ENCODE results near the gene ASTL.

ASTL gene

GRCh38 chr2:96174251-96175144 lies 36.2 kb upstream of the ASTL start:
- H4K20me1 ChIP-seq (ENCODE audit: insufficient read depth, low read length), result no peaks in the 10 kb centered on the region
- no peaks in the 10 kb centered on the region for H3K27me3 ChIP-seq (ENCODE audit: insufficient read depth, low read length, poor library complexity)
- TF ChIP-seq EZH2 (IDR thresholded peaks at IDR 0.05; ENCODE audit: borderline replicate concordance, low read depth, low read length, severe bottlenecking) (no peak), CTCF (IDR thresholded peaks at IDR 0.05; ENCODE audit: borderline replicate concordance, extremely low read depth, low read length, poor library complexity, severe bottlenecking) (peak; percentile 98)
- H3K27ac ChIP-seq (ENCODE audit: low read length), result no peak overlapping the region
- no peaks in the 10 kb centered on the region for H3K79me2 ChIP-seq (ENCODE audit: insufficient read depth, low read length)
- no peaks in the 10 kb centered on the region for H3K4me1 ChIP-seq (ENCODE audit: insufficient read depth, low read length)
- peak; percentile 82 for DNase-seq
- H3K9me3 ChIP-seq (ENCODE audit: insufficient read depth, low read length, severe bottlenecking), result peaks cover 3% of the 10 kb centered on the region
- no peaks in the 10 kb centered on the region for H3K36me3 ChIP-seq (ENCODE audit: insufficient read depth, low read length)
- no peak overlapping the region for H3K9ac ChIP-seq (ENCODE audit: low read depth, low read length)
- no peak overlapping the region for H3K4me2 ChIP-seq (ENCODE audit: insufficient read depth, low read length)
- H3K4me3 ChIP-seq (ENCODE audit: low read depth in 1 of 2, low read length in 2 of 2), result no peak overlapping the region
- no peak overlapping the region for H2AFZ ChIP-seq (ENCODE audit: low read depth, low read length)
- ATAC-seq (ENCODE audit: insufficient read depth, low read depth), result peak; percentile 97

DNA sequence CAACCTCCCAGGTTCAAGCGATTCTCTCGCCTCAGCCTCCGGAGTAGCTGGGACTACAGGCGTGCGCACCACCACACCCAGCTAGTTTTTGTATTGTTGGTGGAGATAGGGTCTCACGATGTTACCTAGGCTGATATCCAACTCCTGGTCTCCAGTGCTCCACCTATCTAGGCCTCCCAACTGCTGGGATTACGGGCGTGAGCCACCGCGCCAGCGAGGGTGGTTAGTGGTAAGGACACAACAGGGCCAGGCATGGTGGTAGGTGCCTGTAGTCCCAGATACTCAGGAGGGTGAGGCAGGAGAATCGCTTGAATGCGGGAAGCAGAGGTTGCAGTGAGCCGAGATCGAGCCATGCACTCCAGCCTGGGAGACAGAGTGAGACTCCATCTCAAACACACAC lies 33.5 kb upstream of the ASTL start:
- Histone ChIP-seq H3K4me3 (ENCODE audit: low read depth in 1 of 2, low read length in 2 of 2) (no peak overlapping the region), H3K27me3 (ENCODE audit: insufficient read depth, low read length, poor library complexity) (no peaks in the 10 kb centered on the region), H3K9ac (ENCODE audit: low read depth, low read length) (no peak overlapping the region), H3K4me1 (ENCODE audit: insufficient read depth, low read length) (no peaks in the 10 kb centered on the region), H3K36me3 (ENCODE audit: insufficient read depth, low read length) (no peaks in the 10 kb centered on the region), H2AFZ (ENCODE audit: low read depth, low read length) (no peak overlapping the region), H3K4me2 (ENCODE audit: insufficient read depth, low read length) (no peak overlapping the region), H3K79me2 (ENCODE audit: insufficient read depth, low read length) (no peaks in the 10 kb centered on the region), H3K27ac (ENCODE audit: low read length) (no peak overlapping the region), H4K20me1 (ENCODE audit: insufficient read depth, low read length) (no peaks in the 10 kb centered on the region), H3K9me3 (ENCODE audit: insufficient read depth, low read length, severe bottlenecking) (peaks cover 3% of the 10 kb centered on the region)
- TF ChIP-seq EZH2 (IDR thresholded peaks at IDR 0.05; ENCODE audit: borderline replicate concordance, low read depth, low read length, severe bottlenecking) (no peak), CTCF (IDR thresholded peaks at IDR 0.05; ENCODE audit: borderline replicate concordance, extremely low read depth, low read length, poor library complexity, severe bottlenecking) (no peak)
- ATAC-seq (ENCODE audit: insufficient read depth, low read depth), result no peak
- no peak for DNase-seq

GRCh38 chr2:96170626-96171025 lies 32.3 kb upstream of the ASTL start:
- no peak overlapping the region for H3K27ac ChIP-seq (ENCODE audit: low read length)
- no peaks in the 10 kb centered on the region for H3K79me2 ChIP-seq (ENCODE audit: insufficient read depth, low read length)
- ATAC-seq (ENCODE audit: insufficient read depth, low read depth), result no peak

More at GRCh38 chr2:96170626-96171025, 32.3 kb upstream of the ASTL start:
- Histone ChIP-seq H3K27me3 (ENCODE audit: insufficient read depth, low read length, poor library complexity) (no peaks in the 10 kb centered on the region), H4K20me1 (ENCODE audit: insufficient read depth, low read length) (no peaks in the 10 kb centered on the region), H3K36me3 (ENCODE audit: insufficient read depth, low read length) (no peaks in the 10 kb centered on the region), H2AFZ (ENCODE audit: low read depth, low read length) (no peak overlapping the region), H3K9me3 (ENCODE audit: insufficient read depth, low read length, severe bottlenecking) (peaks cover 3% of the 10 kb centered on the region), H3K4me1 (ENCODE audit: insufficient read depth, low read length) (no peaks in the 10 kb centered on the region), H3K9ac (ENCODE audit: low read depth, low read length) (no peak overlapping the region), H3K4me2 (ENCODE audit: insufficient read depth, low read length) (no peak overlapping the region), H3K4me3 (ENCODE audit: low read depth in 1 of 2, low read length in 2 of 2) (no peak overlapping the region)
- TF ChIP-seq EZH2 (IDR thresholded peaks at IDR 0.05; ENCODE audit: borderline replicate concordance, low read depth, low read length, severe bottlenecking) (no peak), CTCF (IDR thresholded peaks at IDR 0.05; ENCODE audit: borderline replicate concordance, extremely low read depth, low read length, poor library complexity, severe bottlenecking) (no peak)
- no peak for DNase-seq

Data from DND-41 (cell line).